ENCODE data around the gene UBE2E2.

The UBE2E2 gene

GRCh38 chr3:23238156-23238555 lies 35.0 kb downstream of the UBE2E2 start:
- H3K4me3 ChIP-seq (ENCODE audit: low read length, poor library complexity, severe bottlenecking): no peak overlapping the region
- no peaks in the 10 kb centered on the region for H3K9me2 ChIP-seq (replicated peaks; ENCODE audit: low read depth, low read length)
- H3K4me2 ChIP-seq (ENCODE audit: low read depth, low read length, poor library complexity, severe bottlenecking): no peak overlapping the region
- TF ChIP-seq, protein P1, sequence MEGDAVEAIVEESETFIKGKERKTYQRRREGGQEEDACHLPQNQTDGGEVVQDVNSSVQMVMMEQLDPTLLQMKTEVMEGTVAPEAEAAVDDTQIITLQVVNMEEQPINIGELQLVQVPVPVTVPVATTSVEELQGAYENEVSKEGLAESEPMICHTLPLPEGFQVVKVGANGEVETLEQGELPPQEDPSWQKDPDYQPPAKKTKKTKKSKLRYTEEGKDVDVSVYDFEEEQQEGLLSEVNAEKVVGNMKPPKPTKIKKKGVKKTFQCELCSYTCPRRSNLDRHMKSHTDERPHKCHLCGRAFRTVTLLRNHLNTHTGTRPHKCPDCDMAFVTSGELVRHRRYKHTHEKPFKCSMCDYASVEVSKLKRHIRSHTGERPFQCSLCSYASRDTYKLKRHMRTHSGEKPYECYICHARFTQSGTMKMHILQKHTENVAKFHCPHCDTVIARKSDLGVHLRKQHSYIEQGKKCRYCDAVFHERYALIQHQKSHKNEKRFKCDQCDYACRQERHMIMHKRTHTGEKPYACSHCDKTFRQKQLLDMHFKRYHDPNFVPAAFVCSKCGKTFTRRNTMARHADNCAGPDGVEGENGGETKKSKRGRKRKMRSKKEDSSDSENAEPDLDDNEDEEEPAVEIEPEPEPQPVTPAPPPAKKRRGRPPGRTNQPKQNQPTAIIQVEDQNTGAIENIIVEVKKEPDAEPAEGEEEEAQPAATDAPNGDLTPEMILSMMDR (conservative IDR thresholded peaks at IDR 0.05; ENCODE audit: low read length): no peak
- TF ChIP-seq EZH2phosphoT487 (IDR thresholded peaks at IDR 0.05; ENCODE audit: borderline replicate concordance): no peak
- H3K9ac ChIP-seq (ENCODE audit: low read depth, low read length, poor library complexity, severe bottlenecking): no peak overlapping the region
- peaks cover 30% of the 10 kb centered on the region for H3K4me1 ChIP-seq (ENCODE audit: insufficient read depth, low read length, poor library complexity, severe bottlenecking)
- no peaks in the 10 kb centered on the region for H3K27me3 ChIP-seq (ENCODE audit: insufficient read depth, low read length, poor library complexity, severe bottlenecking)
- no peaks in the 10 kb centered on the region for H3K36me3 ChIP-seq (ENCODE audit: insufficient read depth, low read length)
- H3K9me3 ChIP-seq (ENCODE audit: insufficient read depth, low read depth, low read length): no peaks in the 10 kb centered on the region
- peaks cover 23% of the 10 kb centered on the region; the same call in 1 of the 2 replicates for H3K79me2 ChIP-seq (ENCODE audit: insufficient read depth, low read length)
- no peaks in the 10 kb centered on the region for H4K20me1 ChIP-seq (ENCODE audit: insufficient read depth, low read length, poor library complexity, severe bottlenecking)
- H3F3A ChIP-seq (ENCODE audit: low read depth): no peaks in the 10 kb centered on the region
- H2AFZ ChIP-seq (ENCODE audit: low read length): no peak overlapping the region

DNA sequence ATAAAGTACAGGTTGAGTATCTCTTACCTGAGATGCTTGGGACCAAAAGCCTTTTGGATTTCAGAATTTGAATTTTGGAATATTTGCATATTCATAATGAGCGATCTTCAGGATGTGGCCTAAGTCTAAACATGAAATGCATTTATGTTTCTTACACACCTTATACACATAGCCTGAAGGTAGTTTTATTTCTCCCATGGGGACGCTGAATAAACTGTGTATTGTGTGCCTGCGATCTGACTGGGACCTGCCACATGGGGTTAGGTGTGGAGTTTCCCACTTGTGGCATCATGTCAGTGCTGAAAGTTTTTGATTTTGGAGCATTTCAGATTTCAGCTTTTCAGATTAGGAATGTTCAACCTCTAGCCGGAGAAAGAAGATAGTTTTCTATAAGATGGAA lies 35.5 kb downstream of the UBE2E2 start:
- peaks cover 30% of the 10 kb centered on the region for H3K4me1 ChIP-seq (ENCODE audit: insufficient read depth, low read length, poor library complexity, severe bottlenecking)
- no peaks in the 10 kb centered on the region for H3F3A ChIP-seq (ENCODE audit: low read depth)
- no peaks in the 10 kb centered on the region for H3K27me3 ChIP-seq (ENCODE audit: insufficient read depth, low read length, poor library complexity, severe bottlenecking)
- no peaks in the 10 kb centered on the region for H4K20me1 ChIP-seq (ENCODE audit: insufficient read depth, low read length, poor library complexity, severe bottlenecking)
- no peaks in the 10 kb centered on the region for H3K36me3 ChIP-seq (ENCODE audit: insufficient read depth, low read length)
- no peak overlapping the region for H3K9ac ChIP-seq (ENCODE audit: low read depth, low read length, poor library complexity, severe bottlenecking)
- H3K4me3 ChIP-seq (ENCODE audit: low read length, poor library complexity, severe bottlenecking): no peak overlapping the region
- H3K9me3 ChIP-seq (ENCODE audit: insufficient read depth, low read depth, low read length): no peaks in the 10 kb centered on the region
- H3K9me2 ChIP-seq (replicated peaks; ENCODE audit: low read depth, low read length): no peaks in the 10 kb centered on the region
- H2AFZ ChIP-seq (ENCODE audit: low read length): no peak overlapping the region
- peaks cover 23% of the 10 kb centered on the region; the same call in 1 of the 2 replicates for H3K79me2 ChIP-seq (ENCODE audit: insufficient read depth, low read length)
- no peak overlapping the region for H3K4me2 ChIP-seq (ENCODE audit: low read depth, low read length, poor library complexity, severe bottlenecking)
- TF ChIP-seq, protein P1 (conservative IDR thresholded peaks at IDR 0.05; ENCODE audit: low read length): no peak
- TF ChIP-seq EZH2phosphoT487 (IDR thresholded peaks at IDR 0.05; ENCODE audit: borderline replicate concordance): no peak

DNA sequence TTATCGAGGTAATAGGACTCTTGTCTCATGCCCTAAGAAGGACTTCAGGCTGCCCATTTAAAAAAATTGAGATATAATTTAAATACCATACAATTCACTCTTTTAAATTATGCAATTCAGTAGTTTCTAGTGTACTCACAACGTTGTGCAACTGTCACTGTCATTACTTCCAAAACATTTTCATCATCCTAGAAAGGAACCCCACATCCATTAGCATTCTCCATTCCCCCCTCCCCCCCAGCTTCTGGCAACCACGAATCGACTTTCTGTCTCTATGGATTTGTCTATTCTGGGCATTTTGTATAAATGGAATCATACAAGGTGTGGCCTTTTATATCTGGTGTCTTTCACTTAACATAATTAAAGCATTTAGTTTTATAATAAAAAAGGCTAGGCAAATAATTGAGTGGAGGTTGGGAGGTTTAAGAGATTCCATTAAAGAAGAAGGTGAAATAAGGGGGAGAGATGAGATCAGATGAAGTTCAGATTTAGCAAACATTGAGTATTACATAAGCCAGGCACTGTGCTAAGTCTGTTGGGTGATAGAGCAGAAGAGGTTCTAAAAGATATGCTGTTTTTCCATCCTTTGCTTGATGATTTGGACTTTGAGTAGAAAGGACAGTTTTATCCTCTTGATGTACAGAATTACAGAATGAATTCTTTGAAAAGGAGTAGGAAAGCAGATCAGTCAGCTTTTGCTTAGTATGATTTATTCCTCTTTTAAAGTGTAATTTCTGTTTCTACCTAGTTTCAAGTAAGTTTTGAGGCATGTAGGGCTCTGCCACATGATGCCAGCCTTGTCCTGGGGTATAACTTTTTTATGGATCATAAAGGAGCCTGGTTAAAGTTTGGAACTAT lies 36.3 kb downstream of the UBE2E2 start:
- no peaks in the 10 kb centered on the region for H3K9me3 ChIP-seq (ENCODE audit: insufficient read depth, low read depth, low read length)
- no peaks in the 10 kb centered on the region for H3K36me3 ChIP-seq (ENCODE audit: insufficient read depth, low read length)
- H3K9ac ChIP-seq (ENCODE audit: low read depth, low read length, poor library complexity, severe bottlenecking): no peak overlapping the region
- H2AFZ ChIP-seq (ENCODE audit: low read length): no peak overlapping the region
- H3K4me1 ChIP-seq (ENCODE audit: insufficient read depth, low read length, poor library complexity, severe bottlenecking): peaks cover 29% of the 10 kb centered on the region
- H3K4me2 ChIP-seq (ENCODE audit: low read depth, low read length, poor library complexity, severe bottlenecking): no peak overlapping the region
- no peaks in the 10 kb centered on the region for H3K9me2 ChIP-seq (replicated peaks; ENCODE audit: low read depth, low read length)
- TF ChIP-seq, protein P1 (conservative IDR thresholded peaks at IDR 0.05; ENCODE audit: low read length): peak; percentile 17; the same call in 1 of the 2 replicates
- TF ChIP-seq EZH2phosphoT487 (IDR thresholded peaks at IDR 0.05; ENCODE audit: borderline replicate concordance): no peak
- H3K4me3 ChIP-seq (ENCODE audit: low read length, poor library complexity, severe bottlenecking): no peak overlapping the region
- no peaks in the 10 kb centered on the region; the same call in 1 of the 2 replicates for H3F3A ChIP-seq (ENCODE audit: low read depth)
- no peaks in the 10 kb centered on the region for H4K20me1 ChIP-seq (ENCODE audit: insufficient read depth, low read length, poor library complexity, severe bottlenecking)
- no peaks in the 10 kb centered on the region for H3K27me3 ChIP-seq (ENCODE audit: insufficient read depth, low read length, poor library complexity, severe bottlenecking)
- H3K79me2 ChIP-seq (ENCODE audit: insufficient read depth, low read length): peaks cover 23% of the 10 kb centered on the region
